LHCN-M2 (cell line): ENCODE measurements around the gene SORBS1. TPM values are rescaled to one million over a fixed set of nuclear protein-coding genes. Genes with fewer than 3 reads are reported as not detected.

Experiments used
- DNase-seq: peaks from one replicate; pipeline ENCODE4 v3.0.0-alpha.2; 2012; ENCODE audit warnings: low read depth
- total RNA-seq: library from RNA; depleted of rRNA; stranded (reverse); fragments of >200 nt; gene quantifications from 2 replicates; pipeline ENCODE4 v1.2.3, GENCODE V29; 2014

The SORBS1 gene
- total RNA-seq, 1 experiment from 2014 or later = 6.5 TPM

GRCh38 chr10:95414844-95415485 lies 146.2 kb downstream of the SORBS1 start:
- DNase-seq = no peak

- DNase-seq = no peak
Measured at GRCh38 chr10:95414016-95414830, 146.9 kb downstream of the SORBS1 start.

GRCh38 chr10:95413588-95413987 lies 147.6 kb downstream of the SORBS1 start:
- no peak for DNase-seq

GRCh38 chr10:95411635-95412034 lies 149.5 kb downstream of the SORBS1 start:
- DNase-seq = no peak

- DNase-seq = no peak
Measured at GRCh38 chr10:95408983-95409873, 151.9 kb downstream of the SORBS1 start.

GRCh38 chr10:95408148-95408960 lies 152.8 kb downstream of the SORBS1 start:
- DNase-seq = no peak

GRCh38 chr10:95407546-95407945 lies 153.6 kb downstream of the SORBS1 start:
- DNase-seq = no peak

- peak; percentile 31 for DNase-seq
Measured at GRCh38 chr10:95406651-95407280, 154.4 kb downstream of the SORBS1 start.

- DNase-seq = no peak
Measured at GRCh38 chr10:95405655-95406054, 155.5 kb downstream of the SORBS1 start.

- DNase-seq = no peak
Measured at GRCh38 chr10:95404864-95405263, 156.3 kb downstream of the SORBS1 start.

GRCh38 chr10:95404462-95404858 lies 156.7 kb downstream of the SORBS1 start:
- no peak for DNase-seq

GRCh38 chr10:95403700-95404461 lies 157.3 kb downstream of the SORBS1 start:
- DNase-seq = no peak

- DNase-seq = peak; percentile 3
Measured at GRCh38 chr10:95401704-95402469, 159.3 kb downstream of the SORBS1 start.

GRCh38 chr10:95400787-95401186 lies 160.4 kb downstream of the SORBS1 start:
- DNase-seq = no peak

- DNase-seq = no peak
Measured at GRCh38 chr10:95399183-95399582, 162.0 kb downstream of the SORBS1 start.

GRCh38 chr10:95397747-95398146 lies 163.4 kb downstream of the SORBS1 start:
- DNase-seq = no peak

GRCh38 chr10:95395947-95396449 lies 165.2 kb downstream of the SORBS1 start:
- DNase-seq = no peak

- DNase-seq = peak; percentile 6
Measured at GRCh38 chr10:95394161-95394880, 166.8 kb downstream of the SORBS1 start.
